Measurements from ENCODE around the gene GALM. TPM values are rescaled to one million over a fixed set of nuclear protein-coding genes. Genes with fewer than 3 reads are reported as not detected.

The GALM gene
- total and polyA plus RNA-seq, 4 donors = 20.5 to 32.8 (median 26.1) TPM

DNA sequence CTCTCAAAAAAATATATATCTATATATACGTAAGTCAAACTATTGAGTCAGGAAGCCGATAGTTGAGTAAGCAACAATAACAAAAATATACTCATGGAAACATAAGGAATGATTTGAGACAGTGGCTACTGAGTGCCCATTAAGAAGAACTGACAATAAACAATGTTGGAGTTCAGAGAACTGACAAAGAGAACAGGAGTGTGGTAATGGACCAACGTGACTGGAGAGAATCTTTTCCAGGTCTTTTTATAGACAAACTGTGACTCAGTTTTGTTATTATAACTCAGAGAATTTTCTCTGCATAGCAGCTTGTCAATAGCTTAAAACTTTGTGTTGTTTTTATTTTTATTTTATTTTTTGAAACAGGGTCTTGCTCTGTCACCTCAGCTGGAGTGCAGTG is 4.6 kb upstream of the GALM start:
- Histone ChIP-seq H3K4me1 (ENCODE audit: control insufficient read depth in 4 of 4, insufficient read depth in 4 of 4, low read length in 3 of 4) (peaks cover 0 to 2% (median 0%) of the 10 kb centered on the region in 4 donors), H3K36me3 (ENCODE audit: control insufficient read depth in 4 of 4, insufficient read depth in 3 of 4, low read depth in 1 of 4, low read length in 3 of 4) (no peaks in the 10 kb centered on the region), H3K4me3 (ENCODE audit: low read depth in 1 of 3, low read length in 3 of 3) (no peak overlapping the region), H3K9me3 (ENCODE audit: control insufficient read depth in 4 of 4, low read length in 3 of 4) (no peaks in the 10 kb centered on the region), H3K27ac (ENCODE audit: low read depth in 1 of 2, low read length in 2 of 2) (no peak overlapping the region), H3K27me3 (ENCODE audit: control insufficient read depth in 4 of 4, insufficient read depth in 4 of 4, low read length in 3 of 4) (no peaks in the 10 kb centered on the region), H3K9ac (ENCODE audit: low read depth in 1 of 2, low read length in 2 of 2) (no peak overlapping the region)
- TF ChIP-seq HNF4G (IDR thresholded peaks at IDR 0.05) = no peak
- DNase-seq (ENCODE audit: low spot score) = no peak
- 88% methylated on average over 3 of the region's 3 CpGs for WGBS

- peak overlapping the region; percentile 56 to 95 (median 73) for H3K4me3 ChIP-seq (ENCODE audit: low read depth in 1 of 3, low read length in 3 of 3)
- H3K27ac ChIP-seq (ENCODE audit: low read depth in 1 of 2, low read length in 2 of 2) = peak overlapping the region; percentile 84 to 87
- DNase-seq (ENCODE audit: low spot score) = no peak
- H3K36me3 ChIP-seq (ENCODE audit: control insufficient read depth in 4 of 4, insufficient read depth in 3 of 4, low read depth in 1 of 4, low read length in 3 of 4) = no peaks in the 10 kb centered on the region
- peaks cover 5 to 27% (median 12%) of the 10 kb centered on the region in 4 donors for H3K4me1 ChIP-seq (ENCODE audit: control insufficient read depth in 4 of 4, insufficient read depth in 4 of 4, low read length in 3 of 4)
- H3K27me3 ChIP-seq (ENCODE audit: control insufficient read depth in 4 of 4, insufficient read depth in 4 of 4, low read length in 3 of 4) = no peaks in the 10 kb centered on the region
- no peaks in the 10 kb centered on the region for H3K9me3 ChIP-seq (ENCODE audit: control insufficient read depth in 4 of 4, low read length in 3 of 4)
- peak overlapping the region; percentile 21 to 67 for H3K9ac ChIP-seq (ENCODE audit: low read depth in 1 of 2, low read length in 2 of 2)
- 2% methylated on average over 4 of the region's 4 CpGs for WGBS
- no peak for TF ChIP-seq JUND (IDR thresholded peaks at IDR 0.05)
- TF ChIP-seq SP1 (IDR thresholded peaks at IDR 0.05) = no peak
- no peak for TF ChIP-seq MAX (IDR thresholded peaks at IDR 0.05)
- TF ChIP-seq FOXA1 (IDR thresholded peaks at IDR 0.05) = no peak
- no peak for TF ChIP-seq YY1 (IDR thresholded peaks at IDR 0.05)
- peak; percentile 44 for TF ChIP-seq HNF4G (IDR thresholded peaks at IDR 0.05)
- TF ChIP-seq GABPA (IDR thresholded peaks at IDR 0.05 in 1 of 2, conservative IDR thresholded peaks at IDR 0.05 in 1 of 2) = no peak
- TF ChIP-seq, protein P1, sequence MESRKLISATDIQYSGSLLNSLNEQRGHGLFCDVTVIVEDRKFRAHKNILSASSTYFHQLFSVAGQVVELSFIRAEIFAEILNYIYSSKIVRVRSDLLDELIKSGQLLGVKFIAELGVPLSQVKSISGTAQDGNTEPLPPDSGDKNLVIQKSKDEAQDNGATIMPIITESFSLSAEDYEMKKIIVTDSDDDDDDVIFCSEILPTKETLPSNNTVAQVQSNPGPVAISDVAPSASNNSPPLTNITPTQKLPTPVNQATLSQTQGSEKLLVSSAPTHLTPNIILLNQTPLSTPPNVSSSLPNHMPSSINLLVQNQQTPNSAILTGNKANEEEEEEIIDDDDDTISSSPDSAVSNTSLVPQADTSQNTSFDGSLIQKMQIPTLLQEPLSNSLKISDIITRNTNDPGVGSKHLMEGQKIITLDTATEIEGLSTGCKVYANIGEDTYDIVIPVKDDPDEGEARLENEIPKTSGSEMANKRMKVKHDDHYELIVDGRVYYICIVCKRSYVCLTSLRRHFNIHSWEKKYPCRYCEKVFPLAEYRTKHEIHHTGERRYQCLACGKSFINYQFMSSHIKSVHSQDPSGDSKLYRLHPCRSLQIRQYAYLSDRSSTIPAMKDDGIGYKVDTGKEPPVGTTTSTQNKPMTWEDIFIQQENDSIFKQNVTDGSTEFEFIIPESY (IDR thresholded peaks at IDR 0.05) = no peak
- TF ChIP-seq, protein P2, sequence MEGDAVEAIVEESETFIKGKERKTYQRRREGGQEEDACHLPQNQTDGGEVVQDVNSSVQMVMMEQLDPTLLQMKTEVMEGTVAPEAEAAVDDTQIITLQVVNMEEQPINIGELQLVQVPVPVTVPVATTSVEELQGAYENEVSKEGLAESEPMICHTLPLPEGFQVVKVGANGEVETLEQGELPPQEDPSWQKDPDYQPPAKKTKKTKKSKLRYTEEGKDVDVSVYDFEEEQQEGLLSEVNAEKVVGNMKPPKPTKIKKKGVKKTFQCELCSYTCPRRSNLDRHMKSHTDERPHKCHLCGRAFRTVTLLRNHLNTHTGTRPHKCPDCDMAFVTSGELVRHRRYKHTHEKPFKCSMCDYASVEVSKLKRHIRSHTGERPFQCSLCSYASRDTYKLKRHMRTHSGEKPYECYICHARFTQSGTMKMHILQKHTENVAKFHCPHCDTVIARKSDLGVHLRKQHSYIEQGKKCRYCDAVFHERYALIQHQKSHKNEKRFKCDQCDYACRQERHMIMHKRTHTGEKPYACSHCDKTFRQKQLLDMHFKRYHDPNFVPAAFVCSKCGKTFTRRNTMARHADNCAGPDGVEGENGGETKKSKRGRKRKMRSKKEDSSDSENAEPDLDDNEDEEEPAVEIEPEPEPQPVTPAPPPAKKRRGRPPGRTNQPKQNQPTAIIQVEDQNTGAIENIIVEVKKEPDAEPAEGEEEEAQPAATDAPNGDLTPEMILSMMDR (IDR thresholded peaks at IDR 0.05; ENCODE audit: low read depth, low read length, missing input control) = no peak
- TF ChIP-seq EGR1 (IDR thresholded peaks at IDR 0.05; ENCODE audit: low read depth in 2 of 2) = peak in 1 of 2 donors; percentile 24
- peak; percentile 79 to 91 for TF ChIP-seq HNF4A (conservative IDR thresholded peaks at IDR 0.05)
- TF ChIP-seq, protein P3, sequence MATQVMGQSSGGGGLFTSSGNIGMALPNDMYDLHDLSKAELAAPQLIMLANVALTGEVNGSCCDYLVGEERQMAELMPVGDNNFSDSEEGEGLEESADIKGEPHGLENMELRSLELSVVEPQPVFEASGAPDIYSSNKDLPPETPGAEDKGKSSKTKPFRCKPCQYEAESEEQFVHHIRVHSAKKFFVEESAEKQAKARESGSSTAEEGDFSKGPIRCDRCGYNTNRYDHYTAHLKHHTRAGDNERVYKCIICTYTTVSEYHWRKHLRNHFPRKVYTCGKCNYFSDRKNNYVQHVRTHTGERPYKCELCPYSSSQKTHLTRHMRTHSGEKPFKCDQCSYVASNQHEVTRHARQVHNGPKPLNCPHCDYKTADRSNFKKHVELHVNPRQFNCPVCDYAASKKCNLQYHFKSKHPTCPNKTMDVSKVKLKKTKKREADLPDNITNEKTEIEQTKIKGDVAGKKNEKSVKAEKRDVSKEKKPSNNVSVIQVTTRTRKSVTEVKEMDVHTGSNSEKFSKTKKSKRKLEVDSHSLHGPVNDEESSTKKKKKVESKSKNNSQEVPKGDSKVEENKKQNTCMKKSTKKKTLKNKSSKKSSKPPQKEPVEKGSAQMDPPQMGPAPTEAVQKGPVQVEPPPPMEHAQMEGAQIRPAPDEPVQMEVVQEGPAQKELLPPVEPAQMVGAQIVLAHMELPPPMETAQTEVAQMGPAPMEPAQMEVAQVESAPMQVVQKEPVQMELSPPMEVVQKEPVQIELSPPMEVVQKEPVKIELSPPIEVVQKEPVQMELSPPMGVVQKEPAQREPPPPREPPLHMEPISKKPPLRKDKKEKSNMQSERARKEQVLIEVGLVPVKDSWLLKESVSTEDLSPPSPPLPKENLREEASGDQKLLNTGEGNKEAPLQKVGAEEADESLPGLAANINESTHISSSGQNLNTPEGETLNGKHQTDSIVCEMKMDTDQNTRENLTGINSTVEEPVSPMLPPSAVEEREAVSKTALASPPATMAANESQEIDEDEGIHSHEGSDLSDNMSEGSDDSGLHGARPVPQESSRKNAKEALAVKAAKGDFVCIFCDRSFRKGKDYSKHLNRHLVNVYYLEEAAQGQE (IDR thresholded peaks at IDR 0.05) = no peak
- no peak for TF ChIP-seq ATF3 (IDR thresholded peaks at IDR 0.05)
- TF ChIP-seq TAF1 (conservative IDR thresholded peaks at IDR 0.05) = no peak
- TF ChIP-seq NR2F2 (IDR thresholded peaks at IDR 0.05) = no peak
- TF ChIP-seq RXRA (IDR thresholded peaks at IDR 0.05) = peak; percentile 42 to 81
- no peak for TF ChIP-seq RAD21 (IDR thresholded peaks at IDR 0.05)
- no peak for TF ChIP-seq FOXA2 (IDR thresholded peaks at IDR 0.05)
These were observed 619 bp downstream of the GALM start for GRCh38 chr2:38666556-38666910.

Measured in liver (tissue), 9 donors.